ENCODE data around the gene AMBP. TPM values are rescaled to one million over a fixed set of nuclear protein-coding genes. Genes with fewer than 3 reads are reported as not detected.

AMBP gene
- total RNA-seq, 1 donor from 2014 or later = not detected

DNA sequence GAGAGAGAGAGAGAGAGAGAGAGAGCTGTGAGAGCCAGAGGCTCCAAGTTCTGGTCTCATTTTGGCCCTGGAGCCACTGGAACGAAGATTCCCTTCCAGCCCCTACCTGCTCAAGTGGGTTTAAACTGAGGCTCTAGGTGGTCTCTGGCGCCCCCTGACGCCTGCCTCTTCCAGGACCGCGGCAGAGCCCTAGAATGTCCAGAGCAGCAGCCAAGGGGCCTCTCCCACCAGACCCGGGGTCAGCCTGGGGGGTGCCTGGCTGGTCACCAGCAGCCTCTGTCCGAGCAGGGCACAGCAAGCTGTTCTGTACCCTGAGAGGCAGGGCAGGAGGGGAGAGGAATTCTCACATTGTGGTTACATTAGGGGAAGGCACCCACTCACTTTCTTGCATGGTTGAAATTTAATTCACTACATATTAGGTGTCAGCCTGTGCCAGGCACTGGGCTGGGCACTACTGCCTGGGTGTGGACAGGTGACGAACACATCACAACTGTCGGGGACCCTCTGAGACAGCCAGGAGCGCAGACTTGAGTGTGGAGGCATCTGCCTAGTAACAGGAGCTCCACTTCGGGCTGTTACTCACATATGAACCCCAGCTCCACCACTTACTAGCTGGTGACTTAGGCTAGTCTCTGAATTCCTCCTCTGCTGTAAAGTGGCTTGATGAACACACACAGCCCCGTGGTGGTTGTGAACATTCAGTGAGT lies 44.5 kb downstream of the AMBP start:
- peak; percentile 79 for DNase-seq (ENCODE audit: low spot score)

GRCh38 chr9:114031948-114032840 lies 45.9 kb downstream of the AMBP start:
- DNase-seq (ENCODE audit: low spot score) = peak; percentile 84

- peak; percentile 37 for DNase-seq (ENCODE audit: low spot score)
These were observed 47.0 kb downstream of the AMBP start for GRCh38 chr9:114031037-114031630.

DNA sequence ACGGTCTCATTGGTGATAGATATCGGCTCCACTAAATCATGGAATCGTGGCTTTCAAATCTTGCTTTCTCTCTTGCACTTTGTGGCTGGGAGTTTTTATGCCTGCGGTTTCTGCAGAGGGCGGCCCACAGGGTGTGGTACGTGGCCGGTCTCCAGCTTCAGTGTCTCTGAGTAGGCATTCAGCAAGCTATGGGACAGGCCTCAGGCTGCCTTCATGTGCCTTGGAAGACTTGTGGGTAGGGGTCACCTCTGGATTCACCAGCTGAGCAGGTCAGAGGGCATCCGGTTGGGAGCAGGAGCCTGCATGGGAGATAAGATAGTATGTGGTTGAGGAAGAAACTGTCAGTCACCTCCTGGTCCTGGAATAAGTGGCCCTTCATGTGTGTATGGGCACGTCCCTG lies 47.7 kb downstream of the AMBP start:
- DNase-seq (ENCODE audit: low spot score) = peak; percentile 35

GRCh38 chr9:114029311-114030170 lies 48.6 kb downstream of the AMBP start:
- peak; percentile 39 for DNase-seq (ENCODE audit: low spot score)

- peak; percentile 89 for DNase-seq (ENCODE audit: low spot score)
These were observed 49.5 kb downstream of the AMBP start for GRCh38 chr9:114028646-114029045.

DNA sequence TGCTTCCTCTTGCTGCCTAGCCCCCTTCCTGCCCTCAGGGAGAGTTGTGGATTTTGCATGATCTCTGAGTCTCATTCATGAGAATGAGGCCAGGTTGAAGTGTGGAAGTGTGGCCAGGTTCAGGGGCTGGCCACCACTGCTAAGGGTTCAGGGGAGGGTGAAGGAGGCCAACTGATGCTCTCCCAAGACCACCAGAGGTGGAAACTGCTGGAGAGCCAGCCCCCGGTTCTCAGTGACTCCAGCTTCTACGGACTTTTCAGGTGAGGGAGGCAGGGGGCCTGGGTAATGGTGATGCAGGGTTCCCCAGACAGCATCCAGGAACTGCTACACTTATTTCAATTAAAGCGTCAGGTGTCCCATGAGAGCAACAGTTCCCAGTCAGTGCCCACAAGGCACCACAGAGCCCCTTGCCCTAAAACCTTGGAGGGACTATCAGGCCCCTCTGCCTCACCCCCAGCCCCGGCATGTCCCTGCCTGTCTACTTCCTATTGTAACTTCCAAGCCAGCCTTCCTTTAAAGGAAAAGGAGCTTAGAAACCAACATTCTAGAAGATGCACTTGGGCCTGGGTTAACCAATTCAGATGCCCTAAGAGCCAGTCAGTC lies 50.1 kb downstream of the AMBP start:
- peak; percentile 72 for DNase-seq (ENCODE audit: low spot score)

DNA sequence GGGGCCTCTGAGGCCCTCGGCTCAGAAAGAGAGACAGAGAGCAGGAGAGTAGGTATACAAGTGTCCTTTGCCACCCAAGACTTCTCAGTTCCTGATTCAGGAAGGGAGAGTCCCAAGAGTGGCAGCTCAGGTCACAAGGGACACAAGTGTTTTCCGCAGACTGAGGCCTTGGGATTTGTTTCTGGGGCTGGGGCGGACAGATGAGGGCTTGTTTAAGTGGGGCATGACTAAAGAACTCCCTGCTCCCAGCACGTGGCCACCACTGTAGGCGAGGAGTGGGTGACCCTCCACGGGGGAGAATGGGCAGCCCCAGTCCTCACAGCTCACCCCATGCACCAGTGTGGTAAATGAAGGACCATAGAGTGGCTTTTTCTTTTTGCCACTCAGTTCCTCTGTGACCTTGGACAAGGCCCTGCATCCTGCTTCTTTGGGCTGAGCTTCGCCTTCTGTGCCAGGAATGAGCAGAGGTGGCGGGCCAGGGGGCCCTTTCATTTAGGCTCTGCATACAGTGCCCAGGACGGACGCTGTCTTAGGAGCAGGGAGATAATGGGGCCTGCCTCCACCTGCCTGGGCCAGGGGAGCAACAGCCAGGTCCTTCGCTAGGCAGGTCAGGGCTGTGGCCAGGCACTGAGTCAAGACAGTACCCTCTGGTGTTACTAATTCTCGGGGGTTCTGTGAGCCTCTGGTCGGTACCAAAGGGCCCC lies 50.8 kb downstream of the AMBP start:
- DNase-seq (ENCODE audit: low spot score) = peak; percentile 81

DNA sequence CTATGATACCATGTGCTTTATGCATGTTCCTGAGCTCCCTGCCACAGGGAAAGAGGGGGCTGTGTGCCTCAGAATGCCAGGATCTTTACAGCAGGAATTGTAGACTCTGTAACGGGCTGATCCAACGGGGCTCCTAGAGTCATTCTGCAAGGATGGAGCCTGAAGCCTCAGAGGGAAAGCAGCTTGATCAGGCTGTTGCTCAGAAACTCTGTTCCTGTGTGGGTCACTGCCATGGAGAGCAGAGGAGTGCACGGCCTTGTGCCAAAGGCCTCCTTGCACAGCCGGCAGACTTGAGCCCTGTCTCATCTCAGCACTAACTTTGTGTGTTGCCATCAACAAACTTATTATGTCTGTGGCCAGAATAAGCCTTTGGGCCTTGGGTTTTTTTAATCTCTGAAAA lies 51.8 kb downstream of the AMBP start:
- DNase-seq (ENCODE audit: low spot score) = peak; percentile 72

GRCh38 chr9:114025760-114026159 lies 52.3 kb downstream of the AMBP start:
- DNase-seq (ENCODE audit: low spot score) = peak; percentile 49

- peak; percentile 18 for DNase-seq (ENCODE audit: low spot score)
These were observed 52.8 kb downstream of the AMBP start for GRCh38 chr9:114025196-114025753.

GRCh38 chr9:114023961-114024360 lies 54.1 kb downstream of the AMBP start:
- no peak for DNase-seq (ENCODE audit: low spot score)

DNA sequence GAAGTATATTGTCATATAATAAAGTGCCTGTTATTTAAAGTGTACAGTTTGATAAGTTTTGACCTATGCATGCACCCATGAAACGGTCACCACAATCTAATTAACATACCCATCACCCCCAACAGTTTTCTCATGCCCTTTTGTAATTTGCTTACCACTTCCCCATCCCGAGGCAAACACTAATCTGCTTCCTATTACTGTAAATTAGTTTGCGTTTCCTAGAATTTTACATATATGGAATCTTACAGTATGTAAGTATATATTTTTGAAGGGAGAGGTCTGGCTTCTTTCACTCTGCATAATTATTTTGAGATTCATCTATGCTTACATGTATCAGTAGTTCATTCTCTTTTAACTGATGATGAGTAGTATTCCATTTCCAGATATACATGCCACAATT lies 56.5 kb downstream of the AMBP start:
- no peak for DNase-seq (ENCODE audit: low spot score)

GRCh38 chr9:114017741-114018715 lies 60.1 kb downstream of the AMBP start:
- peak; percentile 81 for DNase-seq (ENCODE audit: low spot score)

DNA sequence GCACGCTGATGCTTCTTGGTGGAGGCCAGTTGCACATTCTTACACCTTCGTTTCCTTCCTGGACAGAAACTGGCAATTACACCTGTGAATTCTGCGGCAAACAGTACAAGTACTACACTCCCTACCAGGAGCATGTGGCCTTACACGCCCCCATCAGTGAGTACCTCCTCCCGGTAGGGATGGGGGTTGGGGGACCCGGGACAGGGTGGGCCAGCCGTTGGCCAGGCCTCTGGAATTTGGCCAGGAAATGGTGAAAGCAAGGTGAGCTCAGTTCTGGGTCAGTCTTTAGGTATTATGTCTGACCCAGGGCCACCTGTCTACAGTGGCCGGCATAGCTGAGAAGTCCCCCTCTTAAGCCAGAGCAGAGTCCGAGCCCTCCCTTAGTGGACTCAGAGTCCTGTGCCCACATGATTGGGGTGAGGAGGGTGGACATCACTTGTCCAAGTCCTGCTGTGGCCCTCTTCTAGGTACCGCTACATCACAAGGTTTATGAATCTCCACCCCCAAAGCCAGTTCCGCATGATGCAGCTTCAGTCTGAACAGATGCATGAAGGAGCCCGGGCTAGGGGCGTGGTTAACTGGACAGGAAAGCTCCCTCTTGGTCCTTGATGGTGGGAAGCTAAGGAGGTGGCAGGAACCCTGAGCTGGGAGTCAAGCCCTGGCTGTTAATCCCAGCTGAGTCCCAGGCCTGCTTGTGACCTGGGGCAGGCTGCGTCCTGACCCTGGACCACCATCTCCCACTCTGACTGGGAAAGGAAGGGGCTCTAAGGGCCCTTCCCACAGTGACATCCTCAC lies 61.3 kb downstream of the AMBP start:
- DNase-seq (ENCODE audit: low spot score) = peak; percentile 73

DNA sequence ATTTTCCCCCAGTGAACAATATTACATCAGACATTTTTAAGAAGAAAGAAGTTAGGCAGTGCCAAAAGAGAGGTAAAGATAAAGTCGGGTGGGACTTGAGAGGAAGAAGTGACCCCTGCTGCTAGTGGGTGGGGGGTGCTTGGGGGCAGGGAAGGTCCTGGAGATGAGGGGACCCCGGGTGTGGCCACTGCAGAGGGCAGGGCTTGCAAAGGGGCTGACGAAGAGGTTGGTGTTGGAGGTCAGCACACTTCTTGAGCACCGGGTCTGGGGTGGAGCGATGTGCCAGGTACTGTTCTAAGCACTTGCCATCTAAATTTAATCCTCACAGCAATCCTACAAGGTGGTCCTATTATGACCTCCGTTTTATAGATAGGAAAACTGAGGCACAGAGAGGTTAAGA lies 62.0 kb downstream of the AMBP start:
- peak; percentile 49 for DNase-seq (ENCODE audit: low spot score)

GRCh38 chr9:114015607-114016006 lies 62.5 kb downstream of the AMBP start:
- DNase-seq (ENCODE audit: low spot score) = no peak

GRCh38 chr9:114014044-114014443 lies 64.1 kb downstream of the AMBP start:
- DNase-seq (ENCODE audit: low spot score) = no peak

Measured in mesenteric fat pad (tissue), 1 donor.